GM19397 (cell line): ENCODE results near the gene PELI3.

Experiments
- ATAC-seq: cut with Tn5 transposase; IDR thresholded peaks from one replicate; pipeline ENCODE4 v1.9.1; 2021; ENCODE audit warnings: mild to moderate bottlenecking, moderate library complexity; ENCODE audit not compliant: unreplicated experiment

The PELI3 gene

DNA sequence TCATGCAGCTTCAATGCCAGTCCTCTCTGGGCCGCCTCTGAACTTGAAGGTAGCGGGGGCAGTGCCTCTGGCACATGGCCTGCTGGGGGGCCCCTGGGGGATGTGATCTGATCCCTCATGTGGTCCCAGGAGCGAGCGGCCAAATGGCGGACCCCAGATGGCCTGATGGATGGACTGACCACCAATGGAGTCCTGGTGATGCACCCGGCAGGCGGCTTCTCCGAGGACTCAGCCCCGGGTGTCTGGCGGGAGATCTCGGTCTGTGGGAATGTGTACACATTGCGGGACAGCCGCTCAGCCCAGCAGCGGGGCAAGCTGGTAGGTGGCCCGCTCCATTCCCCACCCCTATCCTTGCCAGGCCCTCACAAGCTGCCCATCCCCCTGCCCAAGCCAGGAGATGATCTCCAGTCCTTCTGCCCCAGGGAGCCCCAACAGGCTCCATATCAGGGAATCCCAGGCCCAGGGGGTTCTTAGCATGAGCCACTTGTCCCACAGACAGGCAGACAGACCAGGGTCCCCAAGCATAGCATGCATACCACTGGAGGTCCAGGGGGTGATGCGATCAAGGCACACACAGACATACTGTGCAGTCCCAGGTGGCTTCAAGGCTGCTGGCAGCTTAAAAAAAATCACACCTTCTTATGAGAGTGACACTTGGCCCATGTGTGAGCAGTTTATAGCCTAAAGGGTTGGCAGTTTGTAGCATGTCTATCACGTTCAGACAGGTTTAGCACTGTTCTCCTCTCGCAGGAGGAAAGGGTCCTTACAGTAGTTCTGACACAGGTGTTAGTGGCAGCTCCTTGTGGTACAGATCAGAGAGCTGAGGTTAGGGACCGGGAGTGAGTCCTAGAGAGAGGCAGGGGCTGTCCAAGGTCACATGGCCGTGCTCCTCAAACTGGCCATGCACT, 7.2 kb downstream of the PELI3 start:
- ATAC-seq: no peak

DNA sequence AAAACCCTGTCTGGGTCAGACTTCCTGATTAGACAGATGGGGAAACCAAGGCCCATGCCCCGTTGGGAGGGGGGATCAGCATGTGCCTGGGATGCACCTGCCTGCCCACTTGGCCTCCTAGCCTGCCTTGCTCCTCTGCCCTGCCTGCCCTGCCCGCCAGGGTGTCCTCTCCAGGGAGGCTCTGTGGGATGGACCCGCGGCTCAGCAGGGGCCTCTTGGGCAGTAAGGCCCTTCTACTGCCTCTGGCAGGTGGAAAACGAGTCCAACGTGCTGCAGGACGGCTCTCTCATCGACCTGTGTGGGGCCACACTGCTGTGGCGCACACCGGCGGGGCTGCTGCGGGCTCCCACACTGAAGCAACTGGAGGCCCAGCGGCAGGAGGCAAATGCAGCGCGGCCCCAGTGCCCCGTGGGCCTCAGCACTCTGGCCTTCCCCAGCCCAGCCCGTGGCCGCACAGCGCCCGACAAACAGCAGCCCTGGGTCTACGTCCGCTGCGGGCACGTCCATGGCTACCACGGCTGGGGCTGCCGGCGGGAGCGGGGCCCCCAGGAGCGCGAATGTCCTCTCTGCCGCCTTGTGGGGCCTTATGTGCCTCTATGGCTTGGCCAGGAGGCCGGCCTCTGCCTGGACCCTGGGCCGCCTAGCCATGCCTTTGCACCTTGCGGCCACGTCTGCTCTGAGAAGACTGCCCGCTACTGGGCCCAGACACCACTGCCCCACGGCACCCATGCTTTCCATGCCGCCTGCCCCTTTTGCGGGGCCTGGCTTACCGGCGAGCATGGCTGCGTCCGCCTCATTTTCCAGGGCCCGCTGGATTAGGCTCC, 8.9 kb downstream of the PELI3 start:
- ATAC-seq: no peak

DNA sequence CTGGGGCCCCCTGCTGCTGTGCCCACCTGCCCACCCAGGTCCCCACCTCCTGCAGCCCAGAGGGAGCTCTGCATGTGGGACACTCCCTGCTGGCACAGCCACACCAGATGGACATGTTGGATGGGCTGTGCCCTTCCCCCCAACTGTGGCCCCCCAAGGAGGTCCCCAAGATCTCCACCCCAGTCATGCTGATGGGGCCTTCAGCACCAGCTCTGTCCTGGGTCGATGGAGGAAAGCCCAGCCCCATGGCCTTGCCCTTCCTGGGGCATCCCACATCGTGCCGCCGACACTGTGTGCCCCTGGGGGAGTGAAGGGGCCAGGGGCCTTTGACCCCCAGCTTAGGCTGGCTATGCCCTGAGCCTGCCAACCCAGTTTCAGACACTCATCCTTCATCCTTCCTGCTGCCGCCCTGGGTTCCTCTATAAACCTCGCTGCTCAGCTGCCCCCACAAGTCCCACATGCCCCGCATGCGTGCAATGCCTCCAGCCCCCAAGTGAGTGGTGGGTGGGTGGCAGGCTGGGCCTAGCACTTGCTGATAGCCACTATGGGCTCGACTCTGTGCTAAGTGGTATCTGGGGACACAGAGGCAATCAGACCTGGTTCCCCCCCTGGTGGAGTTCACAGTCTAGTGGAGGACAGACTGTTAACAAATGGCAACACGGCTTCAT, 9.6 kb downstream of the PELI3 start:
- no peak for ATAC-seq

DNA sequence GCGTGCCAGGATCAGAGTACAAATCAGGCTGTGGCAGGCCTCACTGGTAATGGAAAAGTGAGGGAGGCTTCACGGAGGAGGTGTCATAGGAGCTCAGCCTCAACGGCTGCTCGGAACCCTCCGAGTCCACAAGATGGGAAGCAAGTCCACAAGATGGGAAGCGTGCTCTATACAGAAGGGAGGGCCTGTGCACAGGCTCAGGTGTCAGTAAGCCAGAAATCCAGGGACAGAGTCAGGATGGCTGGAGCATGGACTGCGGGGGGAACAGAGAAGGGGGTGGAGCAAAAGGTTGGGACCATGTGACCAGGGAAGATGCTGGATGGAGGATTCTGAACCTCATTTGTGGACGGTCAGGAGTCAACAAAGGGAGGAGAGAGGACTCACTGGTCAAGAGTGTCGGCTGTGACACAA, 10.1 kb downstream of the PELI3 start:
- ATAC-seq: no peak

DNA sequence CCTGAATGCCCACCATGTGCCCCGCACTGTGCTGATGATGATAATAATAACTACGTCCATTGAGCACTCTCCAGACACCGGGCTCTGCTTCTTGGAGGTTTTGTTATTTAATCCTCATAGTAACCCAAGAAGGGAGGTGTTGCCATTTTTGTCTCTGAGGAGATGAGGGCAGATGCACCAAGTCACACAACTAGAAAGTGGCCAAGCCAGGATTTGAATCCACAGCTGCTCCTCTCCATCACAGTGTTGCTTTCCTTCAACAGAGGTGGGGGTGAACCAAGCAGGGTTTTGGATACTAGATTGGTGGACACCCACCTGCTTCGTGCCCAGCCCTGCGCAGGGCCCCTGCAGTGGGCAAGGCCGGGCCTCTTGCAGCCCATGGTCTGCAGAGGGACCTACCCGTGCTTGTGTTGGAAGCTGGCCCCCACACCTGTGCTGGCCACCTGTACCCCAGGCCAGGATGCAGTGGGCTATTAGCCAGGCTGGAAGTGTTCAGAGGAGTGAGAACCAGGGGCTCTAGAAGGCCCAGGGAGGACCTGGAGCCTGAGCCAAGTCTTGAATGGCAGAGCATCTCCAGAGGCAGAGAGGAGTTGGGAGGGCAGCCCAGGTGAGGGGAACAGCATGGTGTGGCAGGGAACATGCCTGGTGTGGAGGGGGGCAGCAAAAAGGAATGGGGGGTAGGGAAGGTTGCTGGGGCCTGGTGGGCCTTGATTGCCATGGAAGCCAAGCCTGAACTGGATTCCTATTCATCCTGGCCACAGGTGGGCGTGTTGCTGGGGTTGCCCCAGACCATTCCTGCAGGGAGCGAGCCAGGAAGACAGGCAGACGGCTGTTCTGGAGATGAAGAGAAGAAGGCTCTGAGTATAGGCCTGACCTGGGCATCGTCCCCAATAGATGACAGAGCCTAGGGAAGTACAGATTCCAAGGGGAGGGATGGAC, 10.8 kb downstream of the PELI3 start:
- no peak for ATAC-seq

DNA sequence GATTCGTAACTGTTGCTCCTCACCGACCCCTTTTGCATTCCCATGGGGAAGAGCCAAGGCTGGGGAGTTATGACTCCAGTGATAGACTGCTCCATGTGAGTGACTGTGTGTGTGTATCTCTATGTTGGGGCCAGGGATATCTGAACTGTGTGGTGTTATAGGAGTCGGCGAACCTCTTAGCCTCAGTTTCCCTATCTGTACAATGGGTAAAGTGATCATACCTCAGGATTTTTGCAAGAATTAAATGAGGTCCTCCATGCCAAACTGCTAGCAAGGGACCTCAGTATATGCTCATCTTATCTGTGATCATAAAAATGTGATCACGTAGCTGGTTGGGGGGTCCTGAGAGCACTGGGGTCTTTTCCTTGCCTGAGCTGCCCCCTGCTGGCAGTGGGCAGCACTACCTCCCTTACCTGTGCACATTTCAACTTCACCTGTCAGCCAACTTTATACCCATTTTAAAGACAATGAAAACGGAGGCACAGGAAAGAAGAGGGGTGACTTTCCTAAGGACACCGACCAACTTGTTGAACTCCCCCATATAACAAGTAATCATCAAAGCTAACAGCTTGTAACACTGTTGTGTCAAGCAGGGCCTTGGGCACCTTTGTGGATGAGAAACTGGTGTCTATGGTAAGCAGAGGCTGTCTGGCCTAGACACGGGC, 12.2 kb downstream of the PELI3 start:
- no peak for ATAC-seq

DNA sequence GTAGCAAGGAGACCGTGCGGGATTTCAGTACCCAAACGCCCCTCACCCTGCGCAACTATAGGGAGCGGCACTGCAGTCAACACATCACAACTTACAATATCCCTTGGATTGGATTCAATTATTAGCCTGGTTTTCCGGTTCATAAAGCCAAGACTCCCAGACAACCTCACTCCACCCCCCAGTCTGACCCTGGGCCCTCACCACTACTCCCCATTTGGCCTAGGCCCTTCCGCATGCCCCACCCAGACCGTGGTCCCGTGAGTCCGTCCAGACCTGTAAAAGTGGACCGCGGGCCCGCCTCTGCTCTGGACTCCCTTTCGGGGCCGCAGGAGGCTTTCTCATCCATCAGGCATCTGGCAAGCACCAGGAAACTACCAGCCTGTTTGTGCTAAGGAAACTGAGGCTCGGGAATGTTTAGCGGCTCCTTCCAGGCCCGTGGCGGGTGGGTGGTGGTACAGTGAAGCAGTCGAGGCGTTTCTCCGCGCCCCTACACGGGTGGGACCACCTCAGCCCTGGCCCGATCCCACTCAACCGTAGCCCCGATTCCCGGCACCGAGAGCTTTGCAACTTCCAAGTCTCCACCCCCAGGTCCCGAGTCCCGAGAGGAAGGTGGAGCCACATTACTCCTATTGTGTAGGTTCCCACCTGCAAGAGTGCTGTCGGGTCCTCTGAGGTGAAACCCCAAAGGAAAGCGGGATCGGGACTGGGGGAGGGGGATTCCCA, 12.8 kb downstream of the PELI3 start:
- peak; percentile 5 for ATAC-seq

DNA sequence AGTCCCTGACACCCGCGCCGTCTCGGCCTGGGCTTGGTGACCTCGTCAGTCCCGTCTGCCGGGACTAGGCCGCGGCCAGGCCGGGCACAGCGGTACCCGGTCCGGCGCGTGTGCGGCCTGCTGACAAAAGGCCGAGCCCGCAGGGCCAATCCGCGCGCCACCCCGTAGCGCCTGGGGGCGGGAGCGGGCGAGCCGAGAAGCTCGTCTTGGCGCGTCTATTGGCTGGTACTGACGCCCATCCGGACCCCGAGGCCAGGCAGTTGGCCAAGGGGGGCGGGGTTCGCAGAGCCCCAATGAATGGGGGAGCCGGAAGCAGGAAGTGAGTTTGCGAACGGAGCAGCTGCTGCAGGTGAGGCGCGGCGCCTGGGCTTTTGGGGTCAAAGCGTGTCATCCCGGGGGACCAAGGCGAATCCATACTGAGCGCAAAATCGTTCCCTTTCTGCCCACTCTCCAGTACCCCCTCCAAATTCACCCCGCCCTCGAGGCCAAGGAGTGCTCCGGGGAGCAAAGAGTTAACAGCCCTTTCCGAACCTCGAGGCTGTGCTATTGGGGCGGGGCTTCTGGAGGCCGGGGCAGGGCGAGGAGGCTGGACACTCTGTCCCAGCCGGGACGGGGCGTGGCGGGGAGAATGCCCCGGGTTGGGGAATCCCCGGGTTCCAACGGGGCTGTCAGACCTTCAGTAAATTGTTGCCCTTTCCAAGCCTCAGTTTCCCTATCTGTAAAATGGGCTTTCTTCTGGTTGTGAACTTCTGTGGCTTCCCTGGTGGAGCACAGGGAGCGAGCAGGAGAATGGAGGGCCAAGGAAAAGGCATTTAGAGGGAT, 13.6 kb downstream of the PELI3 start, which contains the start of gene DPP3:
Gene DPP3 (plus strand): TSS at position 318 of the 822 bp plus-strand sequence. CDS start 1,767 bp downstream, outside the sequence.
- peak; percentile 92 for ATAC-seq

DNA sequence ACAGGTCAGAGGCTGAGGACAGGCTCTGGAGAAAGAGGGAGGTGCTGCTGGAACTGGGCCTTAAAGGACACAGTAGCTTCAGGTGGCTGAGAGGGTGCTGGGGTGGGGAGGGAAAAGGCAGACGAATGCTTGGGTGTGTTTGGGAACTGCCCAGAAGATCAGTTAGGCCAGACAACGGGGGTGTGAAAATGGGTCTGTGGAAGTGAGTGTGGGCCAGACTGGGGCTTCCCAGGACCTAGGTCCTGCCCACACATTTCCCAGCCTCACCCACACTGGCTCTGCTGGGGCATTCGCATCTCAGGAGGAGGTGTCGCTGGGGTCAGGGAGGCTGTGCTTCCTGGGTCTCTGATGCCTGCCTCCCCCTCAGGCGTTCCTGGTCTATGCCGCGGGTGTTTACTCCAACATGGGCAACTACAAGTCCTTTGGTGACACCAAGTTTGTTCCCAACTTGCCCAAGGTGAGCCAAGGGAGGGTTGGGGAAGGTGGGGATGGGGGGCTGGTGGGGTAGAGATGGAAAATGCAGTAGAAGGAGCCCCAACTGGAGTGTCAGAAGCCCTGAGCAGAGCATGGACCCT, 18.2 kb downstream of the PELI3 start:
- no peak for ATAC-seq

DNA sequence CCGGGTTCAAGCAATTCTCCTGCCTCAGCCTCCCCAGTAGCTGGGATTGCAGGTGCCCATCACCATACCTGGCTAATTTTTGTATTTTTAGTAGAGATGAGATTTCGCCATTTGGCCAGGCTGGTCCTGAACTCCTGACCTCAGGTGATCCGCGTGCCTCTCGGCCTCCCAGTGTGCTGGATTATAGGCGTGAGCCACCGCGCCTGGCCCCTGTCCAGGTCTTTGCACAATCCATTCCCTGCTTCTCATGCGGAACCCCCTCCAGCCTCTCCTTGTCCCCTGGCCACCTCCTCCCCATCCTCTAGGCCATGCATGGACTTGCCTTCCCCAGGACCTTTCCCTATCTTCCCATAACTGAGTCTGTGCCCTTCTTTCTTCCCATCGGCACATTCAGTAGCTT, 22.3 kb downstream of the PELI3 start:
- ATAC-seq: no peak

DNA sequence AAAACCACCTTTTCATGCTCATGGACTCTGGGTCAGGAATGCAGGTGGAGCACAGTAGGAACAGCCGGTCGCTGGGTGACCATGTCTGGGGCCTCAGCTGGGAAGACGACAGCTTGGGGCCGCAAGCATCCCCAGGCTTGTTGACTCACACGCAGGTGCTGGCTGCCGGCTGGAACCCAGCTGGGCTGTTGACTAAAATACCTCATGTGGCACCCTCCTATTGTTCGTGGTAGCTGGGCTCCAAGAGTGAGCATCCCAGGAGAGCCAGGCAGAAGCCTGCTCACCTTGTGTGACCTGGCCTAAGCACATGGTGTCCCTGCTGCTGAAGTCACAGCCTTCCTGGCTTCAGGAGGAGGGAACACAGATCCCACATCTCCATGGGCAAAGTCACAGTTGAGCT, 22.9 kb downstream of the PELI3 start:
- ATAC-seq: no peak

DNA sequence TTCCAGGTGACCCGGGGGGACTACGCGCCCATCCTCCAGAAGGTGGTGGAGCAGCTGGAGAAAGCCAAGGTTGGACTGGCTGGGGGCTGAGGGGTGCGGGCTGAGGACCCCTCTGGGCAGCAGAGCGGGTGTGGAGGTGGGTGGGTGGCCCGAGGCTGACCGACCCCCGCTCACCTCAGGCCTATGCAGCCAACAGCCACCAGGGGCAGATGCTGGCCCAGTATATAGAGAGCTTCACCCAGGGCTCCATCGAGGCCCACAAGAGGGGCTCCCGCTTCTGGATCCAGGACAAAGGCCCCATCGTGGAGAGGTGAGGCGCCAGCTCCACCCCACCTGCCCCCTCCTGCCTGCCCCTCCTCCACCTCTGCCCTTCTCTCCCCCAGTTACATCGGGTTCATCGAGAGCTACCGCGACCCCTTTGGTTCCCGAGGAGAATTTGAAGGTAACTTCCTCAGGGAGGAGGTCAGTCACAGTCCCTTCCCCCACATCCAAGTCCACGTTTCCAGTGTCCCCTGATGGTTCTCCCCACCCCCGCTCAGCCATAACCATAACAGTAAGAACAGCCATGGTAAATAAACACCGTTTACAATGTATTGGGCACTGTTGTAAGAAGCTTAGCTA, 24.7 kb downstream of the PELI3 start:
- ATAC-seq: no peak

DNA sequence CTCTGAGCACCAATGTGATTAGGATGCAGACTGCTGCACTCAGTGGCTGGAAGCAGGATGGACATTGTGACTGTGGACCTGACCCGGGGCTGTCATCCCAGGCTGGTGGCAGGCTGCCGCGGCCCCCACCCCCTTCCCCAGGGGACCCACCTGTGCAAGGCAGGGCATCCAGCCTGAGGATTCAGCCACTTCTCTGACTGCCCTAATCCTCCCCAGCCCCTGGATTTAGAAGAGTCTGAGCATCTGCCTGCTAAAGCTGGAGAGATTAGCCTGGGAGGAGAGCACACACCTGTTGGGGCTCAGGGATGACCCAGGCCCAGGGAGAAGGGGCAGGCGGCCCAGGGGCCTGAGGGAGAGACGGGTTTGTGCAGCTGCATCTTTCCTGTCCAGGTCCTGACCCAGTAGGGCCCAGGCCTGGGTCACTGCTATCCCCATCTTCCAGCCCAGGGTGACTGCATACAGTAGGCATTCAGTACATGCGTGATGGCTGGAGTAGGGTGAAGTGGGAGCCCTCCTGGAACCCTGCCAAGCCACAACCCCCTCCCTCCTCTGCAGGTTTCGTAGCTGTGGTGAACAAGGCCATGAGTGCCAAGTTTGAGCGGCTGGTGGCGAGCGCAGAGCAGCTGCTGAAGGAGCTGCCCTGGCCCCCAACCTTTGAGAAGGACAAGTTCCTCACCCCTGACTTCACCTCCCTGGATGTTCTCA, 25.6 kb downstream of the PELI3 start:
- ATAC-seq: no peak

DNA sequence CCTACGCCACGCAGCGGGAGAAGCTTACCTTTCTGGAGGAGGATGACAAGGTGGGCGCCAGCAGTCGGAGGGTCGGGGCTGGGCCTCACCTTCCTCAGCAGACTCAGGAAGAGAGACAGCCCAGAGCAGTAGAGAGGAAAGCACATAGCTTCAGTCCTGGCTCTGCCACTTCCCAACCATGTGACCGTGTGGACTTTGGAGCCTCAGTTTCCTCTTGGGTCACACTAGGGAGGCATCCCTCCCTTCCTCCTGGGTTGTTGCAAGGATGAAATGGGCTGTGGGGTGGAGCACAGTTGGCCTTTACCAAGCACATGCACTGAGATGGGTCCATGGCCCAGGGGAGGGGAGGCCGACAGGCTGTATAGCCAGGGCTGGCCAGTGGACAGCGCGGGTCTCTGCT, 26.4 kb downstream of the PELI3 start:
- ATAC-seq: no peak

DNA sequence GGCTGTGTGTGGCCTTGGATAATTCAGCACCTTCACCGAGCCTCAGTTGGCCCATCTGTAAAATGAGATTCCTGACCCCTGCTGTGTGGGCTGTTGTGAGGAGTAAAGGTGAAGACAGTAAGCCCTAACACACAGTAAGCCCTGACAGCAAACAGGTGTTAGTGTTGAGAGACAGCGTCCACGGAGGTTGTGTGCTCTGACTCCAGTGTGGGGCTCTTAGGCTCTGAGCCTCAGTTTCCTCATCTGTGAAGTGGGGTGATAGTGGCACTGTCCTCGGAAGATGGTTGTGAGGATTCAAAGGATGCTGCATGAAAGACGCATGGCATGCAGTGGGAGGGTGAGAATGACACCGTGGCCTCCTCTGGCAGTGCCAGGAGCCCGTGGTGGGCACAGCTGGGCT, 27.8 kb downstream of the PELI3 start:
- ATAC-seq: no peak

DNA sequence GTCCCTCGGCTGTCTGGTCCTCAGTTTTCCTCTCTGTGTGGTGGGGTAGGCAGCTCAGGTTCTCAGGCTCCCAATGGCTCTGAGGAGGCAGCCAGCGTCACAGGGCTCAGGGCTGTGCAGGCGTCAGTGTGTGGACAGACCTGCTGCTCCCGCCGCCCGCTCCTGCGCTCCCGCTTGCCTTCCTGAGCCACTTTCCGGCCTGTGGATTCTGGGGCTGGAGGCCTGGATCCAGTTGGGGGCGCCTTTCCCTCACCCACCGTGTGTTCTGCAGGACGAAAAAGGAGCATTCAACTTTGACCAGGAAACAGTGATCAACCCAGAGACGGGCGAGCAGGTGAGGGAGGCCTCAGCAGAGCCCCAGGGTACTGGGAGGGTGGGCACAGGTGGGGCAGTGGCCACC, 28.2 kb downstream of the PELI3 start:
- ATAC-seq: no peak

DNA sequence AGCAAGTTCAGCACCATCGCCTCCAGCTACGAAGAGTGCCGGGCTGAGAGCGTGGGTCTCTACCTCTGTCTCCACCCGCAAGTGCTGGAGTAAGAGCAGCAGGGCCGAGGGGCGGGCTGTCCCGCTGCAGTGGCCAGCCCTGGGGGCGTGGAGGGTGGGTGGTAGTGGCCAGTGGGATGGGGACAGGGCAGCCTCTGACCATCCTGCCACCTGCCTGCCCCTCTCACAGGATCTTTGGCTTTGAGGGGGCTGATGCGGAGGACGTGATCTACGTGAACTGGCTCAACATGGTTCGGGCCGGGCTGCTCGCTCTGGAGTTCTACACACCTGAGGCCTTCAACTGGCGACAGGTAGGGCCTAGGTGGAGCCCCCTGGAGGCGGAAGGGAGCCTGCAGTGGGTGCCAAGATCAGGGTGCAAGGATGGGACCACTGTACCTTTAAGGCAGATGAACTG, 28.7 kb downstream of the PELI3 start:
- ATAC-seq: no peak
